HG03108 (cell line): Measurements from ENCODE around the gene LKAAEAR1.

Experiments used
- ATAC-seq: cut with Tn5 transposase; IDR thresholded peaks from one replicate; pipeline ENCODE4 v1.9.1; 2021; ENCODE audit warnings: moderate library complexity; ENCODE audit not compliant: unreplicated experiment

LKAAEAR1 gene

DNA sequence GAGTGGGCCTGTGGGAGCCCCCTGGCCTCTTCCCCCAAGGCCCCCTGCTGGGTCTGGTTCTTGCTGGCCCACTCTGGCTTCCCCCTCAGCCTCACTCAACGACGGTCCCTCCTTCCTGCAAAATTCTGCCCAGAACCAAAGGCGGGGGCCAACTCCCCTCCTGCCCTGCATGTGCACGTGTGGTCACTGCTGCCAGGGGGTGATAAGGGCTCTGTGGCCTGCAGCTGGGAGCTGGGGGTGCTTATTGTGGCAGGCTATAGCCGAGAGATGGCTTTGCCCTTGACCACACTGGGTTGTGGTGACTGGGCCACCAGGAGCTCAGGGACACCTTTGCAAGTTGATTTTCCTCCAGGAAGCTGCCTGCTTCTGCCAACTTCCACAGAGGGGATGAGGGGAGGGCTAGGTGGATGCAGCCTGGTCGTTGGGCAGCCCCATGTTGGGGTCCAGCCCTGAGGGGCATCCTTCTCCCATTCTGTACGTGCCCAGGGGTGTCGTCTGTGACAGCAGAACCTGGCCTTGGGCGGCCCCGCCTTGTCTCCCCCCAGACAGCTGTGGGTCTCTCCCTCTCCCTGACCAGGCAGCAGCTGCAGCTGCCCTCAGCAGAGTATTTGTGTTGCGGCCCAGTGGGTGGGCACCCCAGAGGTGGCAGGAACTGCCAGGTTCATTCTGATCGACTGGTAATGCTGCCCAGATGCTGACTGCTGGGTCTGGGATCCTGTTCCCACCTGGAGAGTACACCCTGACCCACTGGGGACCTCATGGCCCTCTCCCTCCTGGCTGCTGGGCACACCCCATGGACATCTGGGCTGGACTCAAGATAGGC lies 15.6 kb downstream of the LKAAEAR1 start:
- ATAC-seq = no peak

DNA sequence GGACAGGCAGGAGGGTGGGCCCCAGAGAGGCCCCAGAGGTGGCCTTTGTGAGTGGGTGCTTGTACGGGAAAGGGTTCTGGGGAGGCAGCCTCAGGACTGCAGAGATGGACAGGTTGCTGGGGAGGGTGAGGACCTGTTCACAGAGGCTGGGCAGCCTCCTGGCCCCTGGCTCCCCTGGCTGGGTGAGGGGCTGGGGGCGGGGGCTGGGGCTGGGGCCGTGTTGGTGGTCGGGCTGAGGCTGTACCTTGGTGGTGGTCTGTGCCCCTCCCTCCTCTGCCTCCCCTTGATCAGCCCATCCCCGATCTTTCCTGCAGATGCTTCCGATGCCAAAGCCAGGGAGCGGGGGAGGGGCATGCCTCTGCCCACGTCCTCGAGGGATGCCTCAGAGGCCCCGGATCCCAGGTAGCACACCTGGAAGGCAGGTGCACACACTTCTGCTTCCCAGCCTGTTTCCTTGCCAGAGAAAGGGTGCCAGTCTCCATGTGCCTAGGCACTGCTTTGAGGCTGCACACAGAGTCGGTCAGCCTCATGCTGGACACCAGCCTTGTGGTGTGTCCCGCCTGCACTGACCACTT lies 16.4 kb downstream of the LKAAEAR1 start:
- no peak for ATAC-seq

DNA sequence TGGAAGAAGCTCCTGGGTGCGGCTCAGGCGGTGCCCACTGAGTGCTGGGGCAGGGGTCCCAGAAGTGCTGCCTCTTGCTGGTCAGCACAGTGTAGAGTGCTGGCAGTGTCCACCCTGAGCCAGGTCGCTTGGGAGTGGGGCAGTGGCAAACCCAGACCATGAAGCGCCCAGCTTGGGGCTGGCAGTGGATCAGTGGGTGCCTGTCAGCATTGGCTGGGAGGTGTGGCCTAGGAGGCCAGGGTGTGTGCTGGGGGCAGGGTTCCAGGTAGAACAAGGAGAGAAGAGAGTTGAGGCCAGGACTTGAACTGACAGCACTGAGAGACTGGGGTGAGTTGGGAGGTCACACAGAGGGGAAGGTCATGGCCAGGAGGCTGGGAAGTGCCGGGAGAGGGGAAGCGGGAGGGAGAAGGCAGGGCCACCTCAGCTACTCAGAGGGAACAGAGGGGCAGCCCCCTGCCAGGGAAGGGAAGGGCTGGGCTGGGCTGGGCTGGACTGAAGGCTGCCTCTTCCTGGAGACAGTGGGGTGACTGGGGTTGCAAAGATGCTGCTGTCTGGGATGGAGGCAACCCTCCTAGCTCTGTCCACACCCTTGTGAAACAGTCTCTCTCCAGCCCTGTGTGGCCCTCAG lies 17.1 kb downstream of the LKAAEAR1 start:
- ATAC-seq = no peak

DNA sequence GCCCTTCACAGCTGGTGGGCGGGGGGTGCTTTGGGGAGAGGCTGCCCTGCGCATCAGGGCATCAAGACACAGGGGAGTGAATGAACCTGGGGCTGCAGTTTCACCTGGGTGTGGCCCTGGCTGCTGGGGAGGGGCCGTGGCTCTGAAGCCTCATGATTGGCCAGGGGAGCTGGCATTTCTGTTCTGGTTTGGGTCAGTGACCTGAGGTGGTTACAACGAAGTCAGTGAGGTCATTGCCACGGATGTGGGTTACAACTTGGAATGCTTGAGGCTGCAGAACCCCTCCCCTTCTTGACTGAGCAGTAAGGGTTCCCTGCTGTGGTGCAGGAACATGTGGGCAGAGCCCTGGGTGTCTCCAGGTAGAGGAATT lies 18.2 kb downstream of the LKAAEAR1 start:
- ATAC-seq = peak; percentile 59

DNA sequence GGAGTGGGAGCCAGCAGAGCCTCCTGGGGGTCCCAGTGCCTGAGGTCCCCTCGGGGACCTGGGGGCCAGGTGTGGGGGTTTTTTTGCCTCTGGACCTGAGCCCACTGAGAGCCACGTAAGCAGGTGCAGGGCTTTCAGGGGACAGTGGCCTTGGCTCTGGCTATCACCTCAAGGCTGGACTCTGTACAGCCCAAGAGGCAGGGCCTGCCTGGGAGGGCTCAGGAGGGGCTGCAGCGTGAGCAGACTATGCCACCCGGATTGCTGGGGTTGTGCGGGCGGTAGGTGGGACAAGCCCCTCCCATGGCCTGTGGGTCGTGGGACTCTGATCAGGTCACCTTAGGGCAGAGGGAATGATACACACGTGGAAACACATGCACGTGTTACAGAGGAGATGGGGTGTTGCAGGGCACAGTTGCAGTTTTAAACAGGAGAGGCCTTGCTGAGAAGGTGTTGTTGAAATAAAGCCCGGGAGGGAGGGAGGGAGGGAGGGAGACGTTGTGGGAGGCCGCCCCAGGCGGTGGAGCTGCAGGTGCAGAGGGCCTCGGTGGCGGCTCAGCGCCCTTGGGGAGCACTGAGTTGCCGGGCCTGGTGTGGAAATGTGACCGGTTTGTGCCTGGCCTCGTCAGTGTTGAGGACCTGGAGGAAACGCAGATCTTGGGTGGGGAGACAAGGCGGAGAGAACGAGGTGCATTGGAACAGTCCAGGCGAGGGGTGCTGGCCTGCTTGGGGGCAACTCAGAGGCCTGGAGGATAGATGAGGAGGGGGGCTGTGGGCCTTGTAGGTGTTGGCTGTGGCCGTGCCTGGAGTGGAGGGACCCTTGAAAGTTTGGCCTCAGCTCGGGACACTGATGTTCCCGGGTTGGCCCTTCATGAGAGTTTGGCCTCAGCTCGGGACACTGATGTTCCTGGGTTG lies 18.9 kb downstream of the LKAAEAR1 start:
- ATAC-seq = no peak

DNA sequence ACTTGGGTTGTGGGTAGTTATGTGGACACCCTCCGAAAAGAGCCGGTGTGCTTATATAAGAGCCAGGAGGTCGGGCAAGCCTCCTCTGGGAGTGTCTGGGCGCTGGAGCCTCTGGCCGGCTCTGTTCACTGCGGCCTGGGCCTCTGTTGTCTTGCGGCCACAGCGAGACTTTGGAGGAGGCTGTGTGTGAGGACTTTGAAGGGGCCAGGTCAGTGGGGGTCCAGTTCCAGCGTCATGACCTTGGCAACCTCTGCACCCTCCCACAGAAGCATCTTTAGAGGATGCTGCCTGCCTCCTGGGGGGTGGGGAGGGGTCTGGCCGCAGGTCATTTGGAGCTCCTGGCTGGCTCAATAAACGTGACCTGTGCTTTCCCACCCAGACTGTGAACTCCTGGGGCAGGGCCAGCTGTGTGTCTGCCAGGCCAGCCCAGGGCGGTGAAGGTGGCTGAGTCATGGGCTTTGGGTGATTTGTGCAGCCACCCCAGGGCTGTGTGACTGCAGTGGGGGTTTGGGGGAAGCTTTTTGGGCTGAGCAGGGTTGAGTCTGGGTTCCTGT lies 20.0 kb downstream of the LKAAEAR1 start:
- ATAC-seq = no peak

DNA sequence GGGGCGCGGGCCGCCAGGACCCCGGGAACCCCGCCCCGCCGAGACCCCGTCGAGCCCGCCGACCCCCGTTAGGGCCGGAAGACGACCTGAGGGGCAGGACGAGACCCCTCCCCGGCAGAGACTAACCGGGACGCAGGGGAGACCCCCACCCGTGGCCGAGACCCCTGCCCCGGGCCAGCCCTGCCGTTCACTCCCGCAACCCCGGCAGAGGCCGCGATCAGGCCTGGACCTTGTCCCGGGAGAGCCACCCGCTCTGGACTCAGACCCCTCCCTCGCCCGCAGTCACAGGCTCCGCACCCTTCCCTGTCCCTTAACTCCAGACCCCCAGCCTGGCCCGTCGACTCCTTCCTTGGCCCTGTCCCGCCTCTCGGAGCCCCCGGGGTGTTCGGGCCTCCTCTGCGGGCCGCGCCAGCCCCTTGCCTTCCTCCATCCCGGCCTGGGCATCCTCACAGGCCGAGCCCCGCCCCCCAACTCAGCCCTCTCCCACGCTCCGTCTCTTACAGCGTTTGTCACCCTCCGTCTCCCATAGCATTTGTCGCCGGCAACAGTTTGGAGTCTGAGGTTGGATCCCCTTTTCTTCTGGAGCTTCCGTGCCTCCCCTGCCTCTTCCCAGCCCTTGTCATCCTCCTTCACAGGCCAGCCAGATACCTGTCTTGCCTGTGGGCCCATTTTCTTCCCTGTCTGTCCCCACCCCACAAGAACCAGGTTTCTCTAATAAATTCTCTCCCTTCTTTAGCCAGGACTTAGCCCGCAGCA lies 20.6 kb downstream of the LKAAEAR1 start:
- ATAC-seq = no peak

DNA sequence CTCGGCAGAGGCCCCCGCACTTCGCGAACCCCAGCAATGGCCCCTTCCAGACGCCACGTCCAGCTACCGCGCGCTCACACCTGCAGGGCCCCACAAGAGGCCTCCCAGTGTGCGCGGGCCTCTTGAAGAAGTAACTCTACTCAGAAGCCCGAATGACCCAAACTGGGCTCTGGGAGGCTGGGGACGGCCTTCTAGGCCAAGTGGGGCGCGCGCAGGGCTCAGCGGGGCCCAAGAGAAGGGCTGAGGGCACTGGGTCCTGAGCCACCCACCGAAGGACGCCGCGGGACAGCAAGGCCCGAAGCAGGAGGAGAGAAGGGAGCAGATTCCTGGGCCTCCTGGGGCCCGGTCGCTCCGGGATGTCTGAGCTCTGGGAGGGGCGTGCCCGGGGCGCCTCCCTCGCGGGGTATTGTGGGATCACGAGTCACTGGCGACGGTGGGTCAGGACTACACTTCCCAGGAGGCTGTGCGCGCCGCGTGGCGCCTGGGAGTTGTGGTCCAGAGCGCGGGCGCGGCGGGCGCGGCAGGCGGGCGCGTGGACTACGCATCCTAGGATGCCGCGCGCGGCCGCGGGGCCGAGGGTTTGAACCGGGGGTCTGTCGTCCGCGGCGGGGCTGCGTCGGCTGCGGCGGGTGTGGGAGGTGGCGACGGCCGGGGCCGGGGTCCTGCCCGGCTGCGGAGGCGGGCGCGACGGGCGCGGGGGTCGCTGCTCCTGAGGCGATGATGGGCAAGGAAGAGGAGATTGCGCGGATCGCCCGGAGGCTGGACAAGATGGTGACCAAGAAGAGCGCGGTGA lies 21.4 kb downstream of the LKAAEAR1 start, which contains the start of gene TCEA2:
Gene TCEA2, plus strand, starts transcription at position 603 of the 793 bp plus-strand sequence. Its CDS starts 115 bp downstream, at position 718.
- ATAC-seq = peak; percentile 75

DNA sequence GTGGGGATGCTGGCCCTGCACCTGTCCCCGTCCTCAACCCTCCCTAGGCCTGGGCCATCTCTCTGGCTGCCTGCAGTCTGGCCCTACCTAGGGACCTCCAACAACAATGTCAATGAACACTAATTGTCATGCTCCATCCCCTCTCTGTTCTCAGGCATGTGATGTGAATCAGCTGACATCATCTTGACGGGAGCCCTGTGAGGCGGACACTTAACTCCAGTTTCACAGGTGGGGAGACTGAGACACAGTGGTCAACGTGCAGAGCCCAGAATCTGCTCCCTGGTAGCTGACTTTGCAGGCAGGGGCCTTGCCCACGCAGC lies 22.0 kb downstream of the LKAAEAR1 start:
- ATAC-seq = no peak

DNA sequence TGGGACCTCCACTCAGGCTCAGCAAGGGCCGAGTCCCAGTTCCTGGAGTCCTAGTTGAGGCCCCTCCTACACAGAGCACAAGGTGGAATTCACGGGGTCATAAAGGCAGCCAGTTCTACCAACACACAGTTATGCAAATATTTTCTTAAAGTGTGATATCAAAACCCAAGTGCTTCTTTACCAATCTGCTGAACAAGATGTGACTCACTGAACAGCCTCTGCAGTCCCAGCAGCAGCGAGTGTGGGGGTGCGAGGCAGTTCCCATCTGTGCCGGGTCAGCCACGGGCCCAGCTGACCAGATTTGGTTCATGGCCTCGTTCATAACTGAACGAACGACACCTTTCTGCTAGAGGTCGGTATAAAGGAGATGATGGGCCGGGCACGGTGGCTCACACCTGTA lies 25.7 kb downstream of the LKAAEAR1 start:
- no peak for ATAC-seq

DNA sequence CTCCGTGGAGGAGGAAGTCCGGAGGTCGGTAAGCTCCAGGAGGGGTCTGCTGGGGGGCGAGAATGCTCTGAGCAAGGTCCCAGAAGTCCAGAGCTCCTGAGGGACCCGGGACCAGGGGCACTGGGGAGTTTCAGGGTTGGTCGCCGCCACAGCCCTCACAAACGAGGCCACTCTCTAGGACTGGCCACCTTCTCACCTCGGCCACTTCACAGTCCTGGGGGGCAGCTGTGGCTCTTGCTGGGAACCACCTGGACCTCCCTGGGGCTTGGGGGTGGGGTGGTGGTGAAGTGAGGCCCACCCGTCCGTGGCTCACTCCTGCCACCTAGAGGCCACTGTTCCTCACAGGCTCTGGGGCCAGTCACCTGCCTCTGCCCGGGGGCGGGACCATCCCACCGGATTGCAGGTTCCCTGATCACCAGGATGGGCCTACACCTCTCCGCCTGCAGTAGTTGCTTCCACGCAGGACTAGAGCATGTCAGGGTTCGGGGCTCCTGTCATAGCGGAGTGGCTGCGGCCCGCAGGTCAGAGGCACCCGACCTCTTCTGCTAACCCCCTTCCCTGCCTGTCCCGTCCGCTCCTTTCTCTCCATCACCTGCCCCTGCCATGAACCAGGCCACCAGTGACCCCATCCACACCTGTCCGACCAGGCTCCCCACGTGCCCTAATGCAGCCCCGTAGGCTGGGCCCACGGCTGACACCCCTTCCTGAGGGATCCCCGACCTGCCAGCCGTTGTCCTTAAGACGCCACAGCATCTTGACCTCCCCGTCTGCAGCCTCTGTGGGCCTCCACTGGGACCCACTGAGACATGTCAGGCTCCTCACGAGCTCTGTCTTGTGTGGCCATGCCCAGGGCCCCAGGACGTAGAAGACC lies 26.3 kb downstream of the LKAAEAR1 start:
- no peak for ATAC-seq

DNA sequence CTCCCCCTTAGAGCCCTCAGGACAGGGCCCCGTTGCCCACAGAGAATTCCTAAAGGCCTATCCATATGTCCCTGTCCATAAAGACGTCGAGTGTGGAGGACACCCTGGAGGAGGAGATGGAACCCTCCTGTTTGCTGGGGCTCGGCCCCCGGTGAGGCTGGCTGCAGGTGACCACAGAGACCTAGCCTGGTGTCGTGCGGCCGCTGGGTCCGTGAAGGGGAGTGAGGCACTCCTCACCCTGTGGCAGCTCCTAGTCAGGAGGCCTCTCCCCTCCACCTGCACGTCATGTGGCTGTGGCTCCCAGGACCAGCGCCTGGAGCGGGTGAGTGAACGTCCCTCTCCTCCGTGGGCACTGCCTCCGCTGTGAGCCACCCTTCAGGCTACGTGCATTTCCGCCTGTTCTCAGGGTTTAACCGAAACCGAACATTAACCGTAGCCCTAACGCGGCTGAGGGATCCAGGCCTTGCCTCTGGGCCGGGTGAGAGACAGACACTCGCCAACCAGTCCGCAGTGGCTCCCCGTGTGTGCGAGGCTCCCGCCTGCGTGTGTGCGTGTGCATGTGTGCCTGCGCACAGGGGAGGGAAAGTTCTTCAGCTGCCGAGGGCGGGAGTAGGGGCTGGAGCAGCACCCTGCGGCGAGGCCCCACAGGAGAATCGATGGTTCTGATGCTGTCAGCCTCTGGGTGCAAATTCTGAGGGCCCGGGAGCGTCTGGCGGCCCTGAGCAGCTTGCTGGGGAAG lies 27.1 kb downstream of the LKAAEAR1 start:
- no peak for ATAC-seq

DNA sequence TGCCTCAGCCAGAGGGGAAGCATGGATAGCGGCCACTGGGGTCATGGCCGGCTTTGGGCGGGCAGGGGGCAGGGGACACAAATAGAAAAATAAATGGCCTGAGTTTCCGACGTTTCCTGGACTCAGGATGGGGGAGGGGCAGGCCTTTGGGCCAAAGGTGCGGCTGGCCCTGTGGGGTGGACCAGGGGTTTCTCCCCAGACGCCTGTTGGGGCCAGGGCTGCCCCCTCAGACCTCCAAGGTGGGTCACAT lies 27.6 kb downstream of the LKAAEAR1 start:
- ATAC-seq = no peak

DNA sequence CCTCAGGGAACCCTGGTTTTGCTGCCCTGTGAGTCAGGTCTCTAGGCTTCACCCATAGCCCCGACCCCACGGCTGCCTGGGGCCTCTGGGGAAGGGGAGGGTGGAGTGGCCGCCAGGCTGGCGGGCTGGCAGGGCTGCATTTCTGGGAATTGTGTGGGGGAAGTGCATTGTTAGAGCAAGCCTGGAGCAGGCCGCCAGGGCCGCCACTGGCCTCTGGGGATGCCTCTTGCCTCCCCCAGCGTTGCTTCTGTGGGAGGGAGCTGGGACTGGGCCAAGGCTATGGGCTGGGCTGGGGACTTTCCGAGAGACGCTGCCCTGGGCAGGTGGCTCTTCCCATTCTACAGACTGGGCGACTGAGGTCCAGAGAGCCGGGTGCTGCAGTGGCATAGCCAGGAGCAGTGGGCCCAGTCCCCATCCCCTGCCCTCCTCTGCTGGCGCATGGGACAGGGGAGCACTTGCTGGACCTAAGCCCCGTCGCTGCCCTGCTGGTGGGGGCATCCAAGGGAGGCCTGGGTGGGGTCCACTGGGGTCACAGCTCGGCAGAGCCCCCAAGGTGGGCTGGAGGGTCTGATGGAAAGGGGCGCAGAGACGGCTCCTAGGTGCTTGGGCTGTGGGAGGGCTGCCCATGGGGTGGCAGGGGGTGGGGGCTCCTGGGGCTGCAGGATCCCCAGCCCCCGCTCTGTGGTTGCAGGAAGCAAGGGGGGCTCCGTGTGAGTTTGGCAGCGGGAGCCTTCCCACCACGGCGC lies 28.1 kb downstream of the LKAAEAR1 start:
- ATAC-seq = no peak

DNA sequence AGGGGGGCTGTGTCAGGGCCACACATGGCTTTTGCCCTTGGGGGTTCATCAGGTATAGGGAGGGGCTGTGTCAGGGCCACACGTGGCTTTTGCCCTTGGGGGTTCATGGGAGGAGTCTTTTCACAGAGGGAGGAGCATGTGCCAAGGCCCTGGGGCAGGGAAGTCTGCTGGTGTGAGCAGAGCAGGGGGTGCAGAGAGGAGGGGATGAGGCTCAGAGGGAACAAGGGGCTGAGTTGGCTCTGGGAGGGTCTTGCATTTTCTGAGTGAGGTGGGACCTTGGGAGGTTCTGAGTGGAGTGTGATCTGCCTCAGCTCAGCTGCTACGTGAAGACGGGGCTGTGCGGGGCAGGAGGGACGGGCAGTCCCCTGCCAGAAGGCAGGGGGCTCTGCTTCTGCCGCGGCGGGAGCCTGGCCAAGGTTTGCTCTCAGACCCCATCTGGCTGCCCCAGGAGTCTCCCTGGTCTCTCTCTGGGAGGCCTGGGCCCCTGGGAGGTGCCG lies 28.8 kb downstream of the LKAAEAR1 start:
- ATAC-seq = no peak

DNA sequence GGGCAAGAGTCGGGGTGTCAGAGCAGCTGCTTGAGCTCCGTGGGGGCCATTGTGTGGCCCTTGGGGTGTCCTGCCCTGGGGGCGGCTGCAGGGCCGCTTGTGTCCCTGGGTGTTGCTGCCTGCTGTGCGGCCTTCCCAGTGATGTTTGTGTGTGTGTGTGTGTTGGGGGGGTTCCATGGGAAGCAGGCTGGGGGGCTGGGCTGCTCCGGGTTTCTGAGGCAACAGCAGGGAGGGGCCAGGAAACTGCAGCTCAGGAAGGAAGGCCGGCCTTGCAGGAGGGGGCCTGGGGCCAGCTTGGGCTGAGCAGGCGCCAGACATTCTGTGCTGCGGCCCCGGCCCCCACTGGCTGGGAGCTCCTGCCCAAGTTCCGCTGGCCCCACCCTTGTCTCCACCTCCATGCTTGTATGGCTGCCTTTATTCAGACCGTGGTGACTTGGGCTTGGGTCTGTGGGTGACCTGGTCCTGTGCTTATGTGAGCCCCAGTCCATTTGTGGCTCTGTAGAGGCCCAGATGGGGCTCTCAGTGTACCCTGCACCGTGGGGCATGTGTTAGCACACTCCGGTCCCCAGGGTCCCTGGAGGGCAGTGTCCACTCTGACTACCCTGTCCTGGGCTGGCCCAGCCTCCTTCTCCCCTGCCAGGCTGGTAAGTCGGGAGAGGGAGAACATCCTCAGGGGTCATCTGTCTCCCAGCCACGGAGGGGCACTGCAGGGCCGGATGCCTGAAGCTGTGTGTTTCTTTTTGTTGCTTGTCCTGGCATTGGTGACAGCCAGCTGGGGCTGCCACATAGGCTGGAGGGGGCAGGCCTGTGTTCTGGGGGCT lies 30.1 kb downstream of the LKAAEAR1 start:
- ATAC-seq = no peak
